DND-41 (cell line): ENCODE measurements around the gene DGKG.

Experiments used
- ATAC-seq: fragments of 200-7000 bp; cut with Tn5 transposase; 3 replicates; pipeline ENCODE4 v1.9.1; 2021; ENCODE audit warnings: low read depth; ENCODE audit not compliant: insufficient read depth
- DNase-seq: peaks from one replicate; pipeline ENCODE4 v3.0.0-alpha.2; 2020
- H2AFZ ChIP-seq: 2 replicates; pipeline ENCODE4 v1.6.0; 2012; ENCODE audit warnings: low read depth, low read length
- H3K27ac ChIP-seq: 2 replicates; pipeline ENCODE4 v1.5.1; 2012; ENCODE audit warnings: low read length, inconsistent platforms
- H3K27me3 ChIP-seq: fragments of 200-600 bp; sonication (generic); 2 replicates; pipeline ENCODE4 v1.6.0; 2012; ENCODE audit warnings: low read length, mild to moderate bottlenecking, inconsistent platforms; ENCODE audit not compliant: insufficient read depth, poor library complexity
- H3K36me3 ChIP-seq: 2 replicates; pipeline ENCODE4 v1.5.1; 2012; ENCODE audit warnings: low read length, inconsistent platforms; ENCODE audit not compliant: insufficient read depth
- H3K4me1 ChIP-seq: 2 replicates; pipeline ENCODE4 v1.5.1; 2012; ENCODE audit warnings: mild to moderate bottlenecking, low read length; ENCODE audit not compliant: insufficient read depth
- H3K4me2 ChIP-seq: 2 replicates; pipeline ENCODE4 v1.6.0; 2012; ENCODE audit warnings: mild to moderate bottlenecking, moderate library complexity, low read length, inconsistent platforms; ENCODE audit not compliant: insufficient read depth
- H3K4me3 ChIP-seq, 2 experiments: fragments of 200-600 bp in 1 of 2; shearing (Covaris generic) in 1 of 2; 2 replicates each; pipeline ENCODE4 v1.5.1; 2012 to 2016; ENCODE audit warnings: inconsistent platforms in 2 of 2, low read length in 2 of 2, mild to moderate bottlenecking in 2 of 2, low read depth in 1 of 2, moderate library complexity in 1 of 2
- H3K79me2 ChIP-seq: 2 replicates; pipeline ENCODE4 v1.6.0; 2012; ENCODE audit warnings: low read length, inconsistent platforms; ENCODE audit not compliant: insufficient read depth
- H3K9ac ChIP-seq: 2 replicates; pipeline ENCODE4 v1.6.0; 2012; ENCODE audit warnings: low read depth, mild to moderate bottlenecking, inconsistent platforms, low read length, moderate library complexity
- H3K9me3 ChIP-seq: 2 replicates; pipeline ENCODE4 v1.5.1; 2012; ENCODE audit warnings: low read length, moderate library complexity, mild to moderate bottlenecking, inconsistent platforms; ENCODE audit not compliant: insufficient read depth, severe bottlenecking
- H4K20me1 ChIP-seq: 2 replicates; pipeline ENCODE4 v1.6.0; 2012; ENCODE audit warnings: low read length; ENCODE audit not compliant: insufficient read depth
- EZH2 ChIP-seq: IDR thresholded peaks from 3 replicates; pipeline ENCODE4 v1.6.1; 2012; ENCODE audit warnings: borderline replicate concordance, low read depth, mild to moderate bottlenecking, moderate library complexity, low read length, inconsistent platforms; ENCODE audit not compliant: severe bottlenecking
- TF ChIP-seq, protein P1 (sequence below): IDR thresholded peaks from 2 replicates; pipeline ENCODE4 v1.5.1; 2012; ENCODE audit warnings: borderline replicate concordance, low read length, moderate library complexity, mild to moderate bottlenecking; ENCODE audit not compliant: poor library complexity, severe bottlenecking; ENCODE audit errors: extremely low read depth

DGKG gene

DNA sequence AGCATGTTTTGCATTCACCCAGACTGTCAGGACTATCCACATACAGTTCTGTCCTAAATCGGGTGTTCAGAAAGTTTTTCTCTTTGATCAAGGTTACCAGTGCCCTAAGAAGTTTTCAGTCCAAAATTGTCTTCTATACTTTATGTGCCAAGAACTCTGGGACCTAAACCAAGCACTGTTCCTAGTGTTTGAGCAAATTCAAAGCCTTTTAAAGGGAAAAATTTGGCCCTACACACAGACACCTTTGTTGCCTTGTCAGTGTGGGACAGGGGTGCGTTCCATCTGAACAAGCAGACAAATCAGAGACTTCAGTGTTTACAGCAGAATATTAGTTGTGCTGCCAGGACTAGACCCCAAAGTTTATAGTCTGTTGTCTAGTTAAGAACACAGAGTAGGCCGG, 50.6 kb downstream of the DGKG start:
- Histone ChIP-seq H3K9me3 (no peaks in the 10 kb centered on the region), H3K9ac (no peak overlapping the region), H3K79me2 (no peaks in the 10 kb centered on the region), H3K4me3 (no peak overlapping the region), H2AFZ (no peak overlapping the region), H3K4me1 (no peaks in the 10 kb centered on the region), H3K27me3 (no peaks in the 10 kb centered on the region), H3K36me3 (no peaks in the 10 kb centered on the region), H3K27ac (no peak overlapping the region), H3K4me2 (no peak overlapping the region), H4K20me1 (no peaks in the 10 kb centered on the region; the same call in 1 of the 2 replicates)
- no peak for ATAC-seq
- no peak for DNase-seq
- TF ChIP-seq, protein P1, sequence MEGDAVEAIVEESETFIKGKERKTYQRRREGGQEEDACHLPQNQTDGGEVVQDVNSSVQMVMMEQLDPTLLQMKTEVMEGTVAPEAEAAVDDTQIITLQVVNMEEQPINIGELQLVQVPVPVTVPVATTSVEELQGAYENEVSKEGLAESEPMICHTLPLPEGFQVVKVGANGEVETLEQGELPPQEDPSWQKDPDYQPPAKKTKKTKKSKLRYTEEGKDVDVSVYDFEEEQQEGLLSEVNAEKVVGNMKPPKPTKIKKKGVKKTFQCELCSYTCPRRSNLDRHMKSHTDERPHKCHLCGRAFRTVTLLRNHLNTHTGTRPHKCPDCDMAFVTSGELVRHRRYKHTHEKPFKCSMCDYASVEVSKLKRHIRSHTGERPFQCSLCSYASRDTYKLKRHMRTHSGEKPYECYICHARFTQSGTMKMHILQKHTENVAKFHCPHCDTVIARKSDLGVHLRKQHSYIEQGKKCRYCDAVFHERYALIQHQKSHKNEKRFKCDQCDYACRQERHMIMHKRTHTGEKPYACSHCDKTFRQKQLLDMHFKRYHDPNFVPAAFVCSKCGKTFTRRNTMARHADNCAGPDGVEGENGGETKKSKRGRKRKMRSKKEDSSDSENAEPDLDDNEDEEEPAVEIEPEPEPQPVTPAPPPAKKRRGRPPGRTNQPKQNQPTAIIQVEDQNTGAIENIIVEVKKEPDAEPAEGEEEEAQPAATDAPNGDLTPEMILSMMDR = no peak
- TF ChIP-seq EZH2 = no peak

- no peak overlapping the region for H3K4me3 ChIP-seq
- no peaks in the 10 kb centered on the region for H3K79me2 ChIP-seq
- no peak overlapping the region for H3K4me2 ChIP-seq
- TF ChIP-seq, protein P1 = no peak
- no peak for TF ChIP-seq EZH2
- H4K20me1 ChIP-seq = no peaks in the 10 kb centered on the region; the same call in 1 of the 2 replicates
- no peaks in the 10 kb centered on the region for H3K4me1 ChIP-seq
- no peaks in the 10 kb centered on the region for H3K27me3 ChIP-seq
- no peak overlapping the region for H2AFZ ChIP-seq
- H3K9me3 ChIP-seq = no peaks in the 10 kb centered on the region
- DNase-seq (no peak), ATAC-seq (no peak)
- H3K27ac ChIP-seq = no peak overlapping the region
- no peak overlapping the region for H3K9ac ChIP-seq
- H3K36me3 ChIP-seq = no peaks in the 10 kb centered on the region
Measured at GRCh38 chr3:186308549-186308948, 53.5 kb downstream of the DGKG start.

DNA sequence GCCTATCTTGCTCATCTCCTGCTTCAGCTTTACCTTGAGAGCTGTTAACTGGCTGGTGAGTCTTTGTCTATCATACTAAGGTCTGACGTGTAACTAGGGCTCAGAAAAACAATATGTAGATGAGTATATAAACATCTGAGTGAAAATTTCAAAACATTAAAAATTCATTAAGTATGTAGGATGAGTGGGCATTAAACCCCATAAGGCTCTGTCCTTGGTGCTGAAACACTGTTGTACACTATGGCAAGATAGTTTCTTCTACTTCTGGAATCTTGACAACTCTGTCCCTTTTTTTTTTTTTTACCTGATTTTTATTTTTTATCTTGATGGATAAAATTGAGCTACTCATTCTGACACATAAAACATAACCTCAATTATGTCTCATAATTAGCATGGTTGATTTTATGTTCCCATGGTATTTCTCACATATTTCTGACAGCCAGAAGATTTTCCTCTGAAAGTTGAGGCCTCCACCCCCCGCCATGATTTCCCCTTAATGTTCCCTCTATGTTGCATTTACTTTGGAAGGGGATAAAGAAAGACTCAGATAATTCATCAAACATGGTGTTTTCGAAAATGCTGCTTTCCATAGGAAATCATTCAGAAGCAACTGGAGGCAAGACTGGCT, 54.3 kb downstream of the DGKG start:
- no peak overlapping the region for H3K4me3 ChIP-seq
- no peaks in the 10 kb centered on the region for H3K27me3 ChIP-seq
- no peaks in the 10 kb centered on the region for H3K9me3 ChIP-seq
- H3K9ac ChIP-seq = no peak overlapping the region
- TF ChIP-seq EZH2 = no peak
- TF ChIP-seq, protein P1 = no peak
- H3K36me3 ChIP-seq = no peaks in the 10 kb centered on the region
- DNase-seq (peak; percentile 26), ATAC-seq (no peak)
- no peaks in the 10 kb centered on the region for H3K4me1 ChIP-seq
- H3K79me2 ChIP-seq = no peaks in the 10 kb centered on the region
- no peak overlapping the region for H3K4me2 ChIP-seq
- H4K20me1 ChIP-seq = no peaks in the 10 kb centered on the region; the same call in none of the 2 replicates
- H3K27ac ChIP-seq = no peak overlapping the region
- H2AFZ ChIP-seq = no peak overlapping the region
